IPS-18a (cell line): Measurements from ENCODE around the gene COMMD6.

Experiments used
- H3K27ac ChIP-seq: one replicate; pipeline ENCODE4 v1.5.1; 2013; ENCODE audit warnings: low read length
- H3K27me3 ChIP-seq: one replicate; pipeline ENCODE4 v1.6.1; 2013; ENCODE audit warnings: mild to moderate bottlenecking, low read length; ENCODE audit not compliant: control insufficient read depth, insufficient read depth
- H3K36me3 ChIP-seq: one replicate; pipeline ENCODE4 v1.6.1; 2013; ENCODE audit warnings: low read depth, low read length; ENCODE audit not compliant: control insufficient read depth
- H3K4me1 ChIP-seq: one replicate; pipeline ENCODE4 v1.6.1; 2013; ENCODE audit warnings: low read depth, low read length; ENCODE audit not compliant: control insufficient read depth
- H3K4me3 ChIP-seq: one replicate; pipeline ENCODE4 v1.5.1; 2013; ENCODE audit warnings: low read length
- H3K9ac ChIP-seq: one replicate; pipeline ENCODE4 v1.6.1; 2013; ENCODE audit warnings: mild to moderate bottlenecking, low read length, moderate library complexity
- H3K9me3 ChIP-seq: one replicate; pipeline ENCODE4 v1.6.1; 2013; ENCODE audit warnings: low read depth, low read length; ENCODE audit not compliant: control insufficient read depth

The COMMD6 gene

GRCh38 chr13:75479102-75479740 lies 58.4 kb downstream of the COMMD6 start:
- Histone ChIP-seq H3K9ac (no peak overlapping the region), H3K4me3 (no peak overlapping the region), H3K27ac (no peak overlapping the region), H3K4me1 (peaks cover 15% of the 10 kb centered on the region), H3K27me3 (peaks cover 13% of the 10 kb centered on the region), H3K9me3 (no peaks in the 10 kb centered on the region), H3K36me3 (no peaks in the 10 kb centered on the region)

- Histone ChIP-seq H3K27ac (no peak overlapping the region), H3K4me1 (peaks cover 15% of the 10 kb centered on the region), H3K36me3 (no peaks in the 10 kb centered on the region), H3K27me3 (peaks cover 13% of the 10 kb centered on the region), H3K9me3 (no peaks in the 10 kb centered on the region), H3K4me3 (no peak overlapping the region), H3K9ac (no peak overlapping the region)
These were observed 59.0 kb downstream of the COMMD6 start for GRCh38 chr13:75478659-75479058.
